GM19238 (cell line): ENCODE results near the gene ASIC4.

Source experiments
- DNase-seq: peaks from one replicate; pipeline ENCODE4 v3.0.0; 2011; ENCODE audit warnings: low spot score; ENCODE audit not compliant: insufficient read length

Gene ASIC4

GRCh38 chr2:219566640-219567039 lies 52.4 kb downstream of the ASIC4 start:
- DNase-seq: no peak

- DNase-seq: no peak
Observed at GRCh38 chr2:219567131-219567530, 52.8 kb downstream of the ASIC4 start.

GRCh38 chr2:219567791-219568361 lies 53.6 kb downstream of the ASIC4 start:
- DNase-seq: no peak

GRCh38 chr2:219569041-219569440 lies 54.8 kb downstream of the ASIC4 start:
- DNase-seq: no peak

- no peak for DNase-seq
Observed at GRCh38 chr2:219569635-219570034, 55.4 kb downstream of the ASIC4 start.

GRCh38 chr2:219570194-219570923 lies 56.1 kb downstream of the ASIC4 start:
- DNase-seq: no peak

GRCh38 chr2:219570924-219571310 lies 56.6 kb downstream of the ASIC4 start:
- DNase-seq: no peak

- no peak for DNase-seq
Observed at GRCh38 chr2:219571311-219572236, 57.3 kb downstream of the ASIC4 start, which contains the start of gene OBSL1. Gene OBSL1 (minus strand): TSS chr2:219571539. CDS start chr2:219571232, 307 bp downstream.

- no peak for DNase-seq
Observed at GRCh38 chr2:219572237-219573001, 58.1 kb downstream of the ASIC4 start, which contains the start of gene INHA. Gene INHA (plus strand): TSS chr2:219572310. CDS start chr2:219572375, 65 bp downstream.

- DNase-seq: no peak
Observed at GRCh38 chr2:219573166-219573565, 58.9 kb downstream of the ASIC4 start.

- no peak for DNase-seq
Observed at GRCh38 chr2:219574484-219575311, 60.4 kb downstream of the ASIC4 start.

- DNase-seq: no peak
Observed at GRCh38 chr2:219575566-219576504, 61.6 kb downstream of the ASIC4 start.

- no peak for DNase-seq
Observed at GRCh38 chr2:219576505-219577388, 62.5 kb downstream of the ASIC4 start.

GRCh38 chr2:219578811-219579613 lies 64.7 kb downstream of the ASIC4 start:
- DNase-seq: no peak

- no peak for DNase-seq
Observed at GRCh38 chr2:219581346-219581745, 67.1 kb downstream of the ASIC4 start.
